DND-41 (cell line): ENCODE measurements around the gene AMZ2.
"Not testable (repeated sequence)": the region's sequence is repeated elsewhere in the genome, so short reads cannot be mapped to it uniquely, and the experiment has no call there.

Experiments used
- EZH2 ChIP-seq: IDR thresholded peaks from 3 replicates; pipeline ENCODE4 v1.6.1; 2012; ENCODE audit warnings: borderline replicate concordance, low read depth, mild to moderate bottlenecking, moderate library complexity, low read length, inconsistent platforms; ENCODE audit not compliant: severe bottlenecking
- TF ChIP-seq, protein P1 (sequence below): IDR thresholded peaks from 2 replicates; pipeline ENCODE4 v1.5.1; 2012; ENCODE audit warnings: borderline replicate concordance, low read length, moderate library complexity, mild to moderate bottlenecking; ENCODE audit not compliant: poor library complexity, severe bottlenecking; ENCODE audit errors: extremely low read depth

DNA sequence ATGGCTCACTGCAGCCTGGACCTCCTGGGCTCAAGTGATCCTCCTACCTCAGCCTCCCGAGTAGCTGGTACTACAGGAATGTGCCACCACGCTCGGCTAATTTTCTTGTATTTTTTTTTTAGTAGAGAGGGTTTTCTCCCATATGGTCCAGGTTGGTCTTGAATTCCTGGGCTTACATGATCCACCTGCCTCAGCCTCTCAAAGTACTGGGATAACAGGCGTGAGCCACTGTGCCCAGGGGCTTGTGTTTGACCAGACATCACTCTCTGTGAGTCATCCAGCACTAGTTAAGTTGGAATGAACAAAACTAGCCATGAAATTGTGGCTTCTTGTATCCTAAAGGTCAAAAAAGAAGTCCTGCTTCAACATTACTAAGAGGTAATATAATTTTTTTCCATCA is 16.7 kb upstream of the AMZ2 start:
- TF ChIP-seq, protein P1, sequence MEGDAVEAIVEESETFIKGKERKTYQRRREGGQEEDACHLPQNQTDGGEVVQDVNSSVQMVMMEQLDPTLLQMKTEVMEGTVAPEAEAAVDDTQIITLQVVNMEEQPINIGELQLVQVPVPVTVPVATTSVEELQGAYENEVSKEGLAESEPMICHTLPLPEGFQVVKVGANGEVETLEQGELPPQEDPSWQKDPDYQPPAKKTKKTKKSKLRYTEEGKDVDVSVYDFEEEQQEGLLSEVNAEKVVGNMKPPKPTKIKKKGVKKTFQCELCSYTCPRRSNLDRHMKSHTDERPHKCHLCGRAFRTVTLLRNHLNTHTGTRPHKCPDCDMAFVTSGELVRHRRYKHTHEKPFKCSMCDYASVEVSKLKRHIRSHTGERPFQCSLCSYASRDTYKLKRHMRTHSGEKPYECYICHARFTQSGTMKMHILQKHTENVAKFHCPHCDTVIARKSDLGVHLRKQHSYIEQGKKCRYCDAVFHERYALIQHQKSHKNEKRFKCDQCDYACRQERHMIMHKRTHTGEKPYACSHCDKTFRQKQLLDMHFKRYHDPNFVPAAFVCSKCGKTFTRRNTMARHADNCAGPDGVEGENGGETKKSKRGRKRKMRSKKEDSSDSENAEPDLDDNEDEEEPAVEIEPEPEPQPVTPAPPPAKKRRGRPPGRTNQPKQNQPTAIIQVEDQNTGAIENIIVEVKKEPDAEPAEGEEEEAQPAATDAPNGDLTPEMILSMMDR: not testable (repeated sequence)
- TF ChIP-seq EZH2: not testable (repeated sequence)
